HG03520 (cell line): ENCODE results near the gene ZNF717.
"Not testable (repeated sequence)": the region's sequence is repeated elsewhere in the genome, so short reads cannot be mapped to it uniquely, and the experiment has no call there.

Source experiments
- ATAC-seq: cut with Tn5 transposase; IDR thresholded peaks from one replicate; pipeline ENCODE4 v1.9.1; 2021; ENCODE audit warnings: mild to moderate bottlenecking, moderate library complexity; ENCODE audit not compliant: unreplicated experiment

The ZNF717 gene

DNA sequence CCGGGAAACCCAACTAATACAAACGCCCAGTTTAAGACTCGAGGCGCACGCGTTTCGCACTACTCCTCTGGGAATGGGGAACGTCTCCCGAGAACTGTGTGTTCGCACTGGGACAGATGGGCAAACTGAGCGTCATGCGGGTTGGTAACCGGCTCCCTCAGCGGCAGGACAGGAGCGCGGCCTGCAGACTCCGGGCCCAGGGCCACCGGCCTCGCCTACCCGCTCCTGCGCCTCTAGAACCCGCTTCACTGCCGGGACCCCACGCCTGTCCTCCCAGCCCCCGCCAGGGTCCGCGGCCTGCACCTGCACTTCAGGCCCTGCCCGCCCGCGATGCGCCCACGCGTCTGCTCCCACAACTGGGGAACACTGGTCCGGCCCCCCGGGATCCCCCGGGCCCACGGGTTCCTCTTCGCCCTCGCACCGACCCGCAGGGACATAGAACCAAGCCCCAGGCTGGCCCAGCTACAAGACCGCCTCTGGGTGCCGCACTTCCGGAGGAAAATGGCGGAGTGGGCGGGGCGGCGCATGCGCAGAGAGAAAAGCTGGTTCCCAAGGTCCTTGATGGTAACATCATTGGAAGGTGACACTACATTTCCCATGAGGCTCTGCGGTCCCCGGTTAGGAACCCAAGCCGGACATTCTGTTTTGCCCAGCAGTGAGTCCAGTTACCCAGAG, at the start of gene ZNF717:
ZNF717 (minus strand) TSS at position 469 of the 675 bp plus-strand sequence. CDS start 2,187 bp downstream, outside the sequence.
- not testable (repeated sequence) for ATAC-seq

DNA sequence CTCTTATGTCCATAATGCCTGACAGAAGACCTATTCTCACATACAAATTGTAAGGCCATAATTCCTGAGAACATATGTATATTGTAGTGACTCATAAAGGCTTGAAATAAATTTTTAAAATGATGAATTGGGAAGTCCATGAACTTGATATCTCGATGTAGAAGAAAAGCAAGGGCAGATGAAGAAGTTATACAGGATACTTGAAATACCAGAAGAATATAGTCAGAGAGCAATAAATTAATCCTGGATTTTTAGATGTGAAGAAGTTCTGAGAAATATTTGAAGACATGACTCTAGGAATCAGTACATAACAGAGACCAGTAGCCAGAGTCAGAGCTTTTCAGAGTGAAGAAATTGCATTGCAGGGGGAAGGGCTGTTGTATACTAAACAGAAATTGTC, 45.7 kb upstream of the ZNF717 start:
- ATAC-seq = not testable (repeated sequence)

DNA sequence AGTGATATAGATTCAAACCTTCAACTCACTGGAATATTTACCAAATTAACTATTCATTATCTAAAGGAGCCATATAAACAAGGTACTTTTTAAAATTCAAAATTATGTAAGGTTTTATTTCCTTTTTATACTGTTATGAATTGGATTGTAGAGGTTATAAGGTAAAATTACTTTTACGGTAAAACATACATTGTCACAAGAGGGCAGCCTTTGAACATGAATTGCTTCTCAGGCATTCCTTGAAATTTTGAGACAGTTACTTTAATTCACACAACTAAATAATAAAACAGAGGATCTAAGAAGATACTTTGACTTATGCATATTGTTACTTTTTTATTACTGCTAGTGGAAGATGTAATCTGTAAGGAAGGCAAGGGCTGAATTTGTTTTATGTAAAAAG, 32.7 kb upstream of the ZNF717 start:
- not testable (repeated sequence) for ATAC-seq

DNA sequence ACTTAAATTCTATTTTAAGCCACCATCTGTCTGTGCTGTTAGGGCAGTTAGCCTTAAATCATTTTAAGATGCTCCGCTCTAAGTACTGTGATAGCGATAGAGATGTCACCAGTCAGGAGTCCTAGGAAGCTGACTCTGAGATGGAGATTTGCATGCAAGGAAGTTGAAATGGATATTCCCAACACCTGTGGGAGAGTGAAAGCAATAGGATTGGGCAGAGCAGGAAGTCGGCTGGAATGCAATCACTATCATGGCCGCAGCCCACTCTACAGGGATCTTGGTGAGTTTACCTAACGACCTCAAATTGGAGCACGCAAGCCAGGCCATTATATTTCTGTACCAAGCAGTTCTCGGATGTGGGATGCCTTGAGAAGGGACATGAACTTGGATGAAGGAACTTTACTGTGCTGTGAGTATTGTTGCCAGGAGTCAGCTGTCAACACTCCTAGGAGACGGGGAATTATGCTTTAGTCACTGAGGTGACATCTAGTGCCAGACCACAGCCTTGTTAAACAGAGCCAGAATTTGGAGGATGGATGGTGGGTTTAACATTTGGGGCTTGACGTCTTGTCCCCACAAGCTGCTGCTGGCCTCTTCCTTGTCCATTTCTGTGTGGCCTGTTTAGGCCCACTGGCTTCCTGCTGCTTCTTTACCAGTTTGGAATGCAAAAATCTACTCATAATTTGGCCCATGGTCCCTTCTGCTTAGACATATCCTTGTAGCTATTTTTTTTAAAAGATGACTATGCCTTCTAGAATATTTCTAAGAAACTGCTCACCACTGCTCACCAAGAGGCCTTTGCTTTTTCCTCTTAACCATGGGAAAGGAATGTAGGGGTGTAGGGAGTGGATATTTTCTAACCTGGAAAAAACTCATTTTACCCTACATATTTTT, 31.2 kb upstream of the ZNF717 start:
- not testable (repeated sequence) for ATAC-seq

DNA sequence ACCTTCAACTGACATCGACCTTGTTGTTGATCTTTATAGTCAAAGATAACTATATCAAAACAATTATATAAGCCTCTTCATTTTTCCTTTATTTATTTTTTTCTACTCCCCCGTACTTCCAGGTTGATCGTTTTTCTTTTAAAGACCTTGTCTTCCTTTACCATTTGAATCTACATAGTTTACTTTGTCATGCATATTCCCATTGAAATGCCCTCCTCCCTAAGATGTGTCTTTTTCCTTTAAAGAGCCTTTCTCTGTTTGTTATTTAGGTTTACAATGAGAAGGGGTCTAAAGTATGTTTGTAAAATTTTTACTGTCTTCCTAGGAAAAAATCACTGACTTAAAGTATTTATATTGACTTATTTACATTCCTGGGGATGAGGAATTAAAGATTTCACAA, 29.4 kb upstream of the ZNF717 start:
- ATAC-seq = no peak

DNA sequence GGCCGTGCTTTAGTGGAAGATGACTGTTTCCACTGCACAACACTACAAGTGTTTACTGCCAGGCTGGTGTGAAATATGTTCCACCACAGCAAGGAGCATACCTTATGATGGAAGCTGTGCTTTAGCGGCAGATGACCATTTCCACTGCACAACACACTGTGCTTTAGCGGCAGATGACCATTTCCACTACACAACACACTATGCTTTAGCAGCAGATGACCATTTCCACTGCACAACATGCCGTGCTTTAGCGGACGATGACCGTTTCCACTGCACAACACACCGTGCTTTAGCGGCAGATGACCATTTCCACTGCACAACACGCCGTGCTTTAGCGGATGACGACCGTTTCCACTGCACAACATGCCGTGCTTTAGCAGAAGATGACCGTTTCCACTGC, 2.8 kb downstream of the ZNF717 start:
- ATAC-seq = no peak

DNA sequence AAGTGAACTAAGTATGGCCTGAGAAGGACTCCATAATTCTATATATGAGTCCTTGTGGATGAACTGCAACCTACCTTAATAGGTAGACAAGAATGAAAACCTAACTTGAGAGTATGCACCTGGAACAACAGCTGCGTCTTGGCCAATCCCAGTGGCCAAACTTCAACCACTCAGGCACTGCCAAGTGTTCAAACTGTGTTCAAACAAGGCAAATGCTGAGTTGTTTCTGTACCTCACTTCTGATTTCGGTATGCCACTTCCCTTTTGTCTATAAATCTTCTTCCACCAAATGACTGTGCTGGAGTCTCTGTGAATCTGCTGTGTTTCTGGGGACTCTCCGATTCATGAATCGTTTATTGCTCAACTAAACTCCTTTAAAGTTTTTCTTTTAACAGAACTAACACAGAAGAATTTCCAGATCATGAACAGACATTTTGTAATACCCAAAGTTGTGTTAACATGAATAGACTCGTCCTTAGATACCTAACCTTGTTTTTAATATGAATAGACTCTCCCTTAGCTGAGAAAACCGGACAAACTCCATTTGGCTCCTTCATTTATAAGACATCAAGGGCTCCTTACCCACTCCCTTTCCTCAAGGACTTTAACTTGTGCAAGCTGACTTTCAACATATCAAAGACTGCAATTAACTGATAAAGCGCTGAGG, 4.1 kb downstream of the ZNF717 start:
- ATAC-seq = no peak

DNA sequence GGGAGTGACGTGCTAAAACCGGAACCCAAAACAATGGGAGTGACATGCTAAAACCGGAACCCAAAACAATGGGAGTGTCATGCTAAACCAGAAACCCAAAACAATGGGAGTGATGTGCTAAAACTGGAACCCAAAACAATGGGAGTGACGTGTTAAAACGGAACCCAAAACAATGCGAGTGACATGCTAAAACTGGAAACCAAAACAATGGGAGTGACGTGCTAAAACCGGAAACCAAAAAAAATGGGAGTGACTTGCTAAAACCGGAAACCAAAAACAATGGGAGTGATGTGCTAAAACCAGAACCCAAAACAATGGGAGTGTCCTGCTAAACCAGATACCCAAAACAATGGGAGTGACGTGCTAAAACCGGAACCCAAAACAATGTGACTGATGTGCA, 7.6 kb downstream of the ZNF717 start:
- ATAC-seq = not testable (repeated sequence)

DNA sequence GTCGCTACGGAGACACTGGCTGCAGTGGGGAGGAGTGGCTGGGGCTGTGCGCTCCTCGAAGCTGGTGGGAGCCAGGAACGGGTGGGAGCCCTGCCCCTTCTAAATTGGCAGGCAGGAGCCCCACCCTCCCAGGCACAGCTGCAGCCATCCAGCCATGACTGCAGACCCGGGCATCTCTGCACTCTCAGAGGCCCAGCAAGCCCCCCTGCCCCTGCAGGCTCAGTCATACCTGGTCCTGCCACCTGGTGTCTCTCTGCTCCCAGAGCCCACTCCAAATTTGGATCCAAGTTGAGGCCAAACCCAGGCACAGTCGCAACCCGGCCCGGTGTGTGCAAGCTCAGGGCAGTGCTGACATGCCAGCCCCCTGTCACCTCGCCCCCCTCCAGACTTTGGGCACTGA, 13.7 kb downstream of the ZNF717 start:
- ATAC-seq = not testable (repeated sequence)

DNA sequence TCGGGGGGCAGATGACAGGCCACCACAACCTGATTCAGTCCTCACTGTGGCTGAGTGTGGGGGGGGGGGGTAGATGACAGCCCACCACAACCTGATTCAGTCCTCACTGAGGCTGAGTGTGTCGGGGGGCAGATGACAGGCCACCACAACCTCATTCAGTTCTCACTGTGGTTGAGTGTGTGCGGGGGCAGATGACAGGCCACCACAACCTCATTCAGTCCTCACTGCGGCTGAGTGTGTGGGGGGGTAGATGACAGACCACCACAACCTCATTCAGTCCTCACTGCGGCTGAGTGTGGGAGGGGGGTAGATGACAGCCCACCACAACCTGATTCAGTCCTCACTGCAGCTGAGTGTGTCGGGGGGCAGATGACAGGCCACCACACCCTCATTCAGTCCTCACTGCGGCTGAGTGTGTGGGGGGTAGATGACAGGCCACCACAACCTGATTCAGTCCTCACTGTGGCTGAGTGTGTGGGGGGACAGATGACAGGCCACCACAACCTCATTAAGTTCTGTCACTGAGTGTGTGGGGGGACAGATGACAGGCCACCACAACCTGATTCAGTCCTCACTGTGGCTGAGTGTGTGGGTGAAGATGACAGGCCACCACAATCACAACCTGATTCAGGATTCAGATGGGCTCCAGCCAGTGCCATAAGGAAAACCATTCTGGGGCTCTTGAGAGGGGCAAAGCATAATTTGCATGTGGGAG, 16.9 kb downstream of the ZNF717 start:
- ATAC-seq = no peak

DNA sequence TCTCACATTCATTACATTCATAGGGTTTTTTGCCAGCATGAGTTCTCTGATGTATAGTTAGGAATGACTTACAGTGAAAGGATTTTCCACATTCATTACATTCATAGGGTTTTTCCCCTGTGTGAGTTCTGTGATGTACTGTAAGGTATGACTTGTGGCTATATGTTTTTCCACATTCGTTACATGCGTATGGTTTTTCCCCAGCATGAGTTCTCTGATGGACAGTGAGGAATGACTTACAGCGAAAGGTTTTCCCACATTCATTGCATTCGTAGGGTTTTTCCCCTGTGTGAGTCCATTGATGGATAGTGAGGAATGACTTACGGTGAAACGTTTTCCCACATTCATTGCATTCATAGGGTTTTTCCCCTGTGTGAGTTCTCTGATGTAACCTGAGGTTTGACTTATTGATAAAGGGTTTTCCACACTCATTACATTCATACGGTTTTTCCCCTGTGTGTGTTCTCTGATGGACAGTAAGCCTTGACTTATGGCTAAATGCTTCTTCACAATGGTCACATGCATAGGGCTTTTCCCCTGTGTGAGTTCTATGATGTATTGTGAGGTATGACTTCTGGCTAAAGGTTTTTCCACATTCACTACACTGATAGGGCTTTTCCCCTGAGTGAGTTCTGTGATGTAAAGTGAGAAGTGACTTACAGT, 47.4 kb downstream of the ZNF717 start:
- ATAC-seq = no peak

DNA sequence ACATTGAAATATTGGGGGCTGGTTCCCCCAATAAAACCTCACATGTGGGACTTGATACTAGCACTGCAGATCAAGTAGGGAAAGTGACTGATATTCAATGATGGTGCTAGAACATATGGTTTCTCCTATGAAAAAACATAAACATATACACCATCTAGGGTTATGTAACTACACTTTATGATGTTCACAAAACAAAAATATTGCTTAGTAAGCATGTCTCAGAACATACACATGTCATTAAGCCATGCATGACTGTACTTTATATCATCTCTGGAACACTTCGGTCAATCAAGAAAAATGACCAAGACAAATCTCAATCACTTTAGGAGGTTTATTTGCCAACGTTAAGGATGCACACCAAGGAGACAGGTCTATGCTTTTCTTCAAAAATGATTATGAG, 57.4 kb downstream of the ZNF717 start:
- no peak for ATAC-seq

DNA sequence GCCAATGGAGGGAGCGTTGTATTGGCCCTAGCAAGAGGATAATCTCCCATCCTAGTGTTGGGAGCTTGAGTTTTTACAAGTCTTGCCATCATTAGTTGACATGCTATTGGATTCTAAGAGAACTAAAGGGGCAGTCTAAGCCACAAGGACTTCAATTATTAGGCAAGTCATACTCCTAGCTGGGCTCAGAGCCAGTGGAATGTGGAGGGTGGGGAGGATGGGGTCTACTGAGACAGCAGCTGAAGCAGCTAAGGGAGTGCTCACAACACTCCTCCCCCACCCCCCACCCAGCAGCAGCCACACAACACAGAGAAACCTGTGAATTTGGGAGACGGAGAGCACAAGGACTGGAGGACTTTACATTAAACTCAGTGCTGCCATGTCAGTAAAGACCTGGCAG, 93.3 kb downstream of the ZNF717 start:
- ATAC-seq = no peak

DNA sequence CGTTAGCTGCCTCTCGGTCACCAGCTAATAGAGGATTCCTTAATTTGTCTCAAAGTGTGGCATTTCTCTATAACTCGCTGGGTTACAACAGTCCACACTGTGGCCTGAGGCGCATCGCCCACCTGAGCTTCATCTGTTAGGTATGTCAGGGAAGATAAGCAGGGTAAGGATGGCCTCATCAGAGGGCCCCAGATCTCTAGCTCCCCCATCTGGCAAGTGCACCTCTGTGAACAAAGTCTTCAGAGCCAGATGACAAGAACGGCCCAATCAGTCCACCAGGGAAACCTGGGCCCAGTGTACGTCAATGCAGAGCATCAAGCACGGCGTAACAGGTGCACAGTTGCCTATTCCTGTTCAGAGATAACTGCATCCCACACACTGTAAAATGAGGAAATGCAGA, 98.0 kb downstream of the ZNF717 start:
- no peak for ATAC-seq
